Activated T-helper 2 cell treated with anti-CD3 and anti-CD28 coated beads, Interferon-gamma antibody, Interleukin-2, Interleukin-4, amounts not matched to agents 10 μg/mL and 5 μg/mL and 100 μg/mL, durations not matched to agents 14 hours and 24 hours and 36 hours (primary cell): ENCODE measurements around the gene MS4A10. TPM values are rescaled to one million over a fixed set of nuclear protein-coding genes. Genes with fewer than 3 reads are reported as not detected.

Experiments
- DNase-seq: peaks from one replicate; pipeline ENCODE4 v3.0.0; 2021; ENCODE audit warnings: low spot score
- H3K27ac Mint-ChIP-seq: one replicate; pipeline ENCODE4 v1.8.0; 2021; ENCODE audit warnings: mixed read lengths
- H3K27me3 Mint-ChIP-seq: one replicate; pipeline ENCODE4 v1.8.0; 2021; ENCODE audit warnings: low read depth, mixed read lengths
- H3K36me3 Mint-ChIP-seq: one replicate; pipeline ENCODE4 v1.8.0; 2021; ENCODE audit warnings: low read depth, mixed read lengths
- H3K4me1 Mint-ChIP-seq: one replicate; pipeline ENCODE4 v1.8.0; 2021; ENCODE audit warnings: low read depth, mixed read lengths
- H3K4me3 Mint-ChIP-seq: one replicate; pipeline ENCODE4 v1.8.0; 2021; ENCODE audit warnings: low read depth, mild to moderate bottlenecking, moderate library complexity, mixed read lengths
- H3K9me3 Mint-ChIP-seq: one replicate; pipeline ENCODE4 v1.8.0; 2021; ENCODE audit warnings: mixed read lengths
- intact Hi-C: fragments of 100-400 bp; cut with micrococcal nuclease; formaldehyde crosslinking; loops from one replicate; pipeline ENCODE4 v1.15.1; 2023
- total RNA-seq: library from RNA; stranded (reverse); gene quantifications from 2 replicates; pipeline ENCODE4 v1.2.3, GENCODE V29; 2022

MS4A10 gene
- total RNA-seq, 1 donor from 2014 or later, result not detected

GRCh38 chr11:60769811-60770210, 15.3 kb upstream of the MS4A10 start:
- Mint-ChIP-seq H3K9me3 (no peaks in the 10 kb centered on the region), H3K27me3 (peaks cover 4% of the 10 kb centered on the region), H3K36me3 (no peaks in the 10 kb centered on the region), H3K4me3 (no peak overlapping the region), H3K27ac (no peak overlapping the region), H3K4me1 (peaks cover 6% of the 10 kb centered on the region)
- intact Hi-C loops, result no loop called here
- DNase-seq, result no peak

- no peak for DNase-seq
- H3K4me1 Mint-ChIP-seq, result peaks cover 3% of the 10 kb centered on the region
- no peaks in the 10 kb centered on the region for H3K9me3 Mint-ChIP-seq
- H3K4me3 Mint-ChIP-seq, result no peak overlapping the region
- intact Hi-C loops, result no loop called here
- H3K36me3 Mint-ChIP-seq, result no peaks in the 10 kb centered on the region
- H3K27ac Mint-ChIP-seq, result no peak overlapping the region
- H3K27me3 Mint-ChIP-seq, result peaks cover 7% of the 10 kb centered on the region
Observed at GRCh38 chr11:60771146-60771545, 14.0 kb upstream of the MS4A10 start.

- peaks cover 6% of the 10 kb centered on the region for H3K27me3 Mint-ChIP-seq
- no peak for DNase-seq
- H3K9me3 Mint-ChIP-seq, result no peaks in the 10 kb centered on the region
- no peaks in the 10 kb centered on the region for H3K36me3 Mint-ChIP-seq
- intact Hi-C loops, result no loop called here
- no peak overlapping the region for H3K4me3 Mint-ChIP-seq
- H3K4me1 Mint-ChIP-seq, result peaks cover 3% of the 10 kb centered on the region
- H3K27ac Mint-ChIP-seq, result no peak overlapping the region
Observed at GRCh38 chr11:60771879-60772525, 13.1 kb upstream of the MS4A10 start.

GRCh38 chr11:60772666-60773065, 12.5 kb upstream of the MS4A10 start:
- no peak for DNase-seq
- Mint-ChIP-seq H3K4me3 (no peak overlapping the region), H3K36me3 (no peaks in the 10 kb centered on the region), H3K4me1 (peaks cover 3% of the 10 kb centered on the region), H3K27me3 (peaks cover 10% of the 10 kb centered on the region), H3K27ac (no peak overlapping the region), H3K9me3 (no peaks in the 10 kb centered on the region)
- intact Hi-C loops, result no loop called here

- Mint-ChIP-seq H3K4me1 (peaks cover 3% of the 10 kb centered on the region), H3K27ac (no peak overlapping the region), H3K9me3 (no peaks in the 10 kb centered on the region), H3K4me3 (no peak overlapping the region), H3K27me3 (peaks cover 20% of the 10 kb centered on the region), H3K36me3 (no peaks in the 10 kb centered on the region)
- DNase-seq, result no peak
- intact Hi-C loops, result loop anchor here (1.0 to 5.0 kb wide), 2 partner anchors 113 to 1217 kb away; no protein-coding TSS in a partner anchor
Observed at GRCh38 chr11:60774726-60775125, 10.4 kb upstream of the MS4A10 start.

GRCh38 chr11:60775420-60775961, 9.6 kb upstream of the MS4A10 start:
- Mint-ChIP-seq H3K9me3 (no peaks in the 10 kb centered on the region), H3K4me1 (peaks cover 3% of the 10 kb centered on the region), H3K36me3 (no peaks in the 10 kb centered on the region), H3K27ac (no peak overlapping the region), H3K4me3 (no peak overlapping the region), H3K27me3 (peaks cover 20% of the 10 kb centered on the region)
- peak; percentile 76 for DNase-seq
- intact Hi-C loops, result loop anchor here (1.0 to 5.0 kb wide), 2 partner anchors 112 to 1218 kb away; no protein-coding TSS in a partner anchor

- Mint-ChIP-seq H3K9me3 (no peaks in the 10 kb centered on the region), H3K27ac (no peak overlapping the region), H3K4me3 (no peak overlapping the region), H3K36me3 (no peaks in the 10 kb centered on the region), H3K4me1 (peaks cover 3% of the 10 kb centered on the region), H3K27me3 (peaks cover 20% of the 10 kb centered on the region)
- DNase-seq, result no peak
- intact Hi-C loops, result loop anchor here (5.0 kb wide), 1 partner anchor 1219 kb away; no protein-coding TSS in a partner anchor
Observed at GRCh38 chr11:60776167-60776566, 9.0 kb upstream of the MS4A10 start.

- Mint-ChIP-seq H3K27me3 (peaks cover 20% of the 10 kb centered on the region), H3K4me3 (no peak overlapping the region), H3K4me1 (peaks cover 3% of the 10 kb centered on the region), H3K9me3 (no peaks in the 10 kb centered on the region), H3K27ac (no peak overlapping the region), H3K36me3 (no peaks in the 10 kb centered on the region)
- no peak for DNase-seq
- intact Hi-C loops, result loop anchor here (5.0 kb wide), 1 partner anchor 1220 kb away; no protein-coding TSS in a partner anchor
Observed at GRCh38 chr11:60777106-60777505, 8.0 kb upstream of the MS4A10 start.

GRCh38 chr11:60777572-60777971, 7.6 kb upstream of the MS4A10 start:
- Mint-ChIP-seq H3K4me3 (no peak overlapping the region), H3K27ac (no peak overlapping the region), H3K27me3 (peaks cover 20% of the 10 kb centered on the region), H3K9me3 (no peaks in the 10 kb centered on the region), H3K36me3 (no peaks in the 10 kb centered on the region), H3K4me1 (peaks cover 3% of the 10 kb centered on the region)
- intact Hi-C loops, result loop anchor here (5.0 kb wide), 1 partner anchor 1220 kb away; no protein-coding TSS in a partner anchor
- no peak for DNase-seq

GRCh38 chr11:60780065-60780464, 5.1 kb upstream of the MS4A10 start:
- Mint-ChIP-seq H3K4me1 (no peaks in the 10 kb centered on the region), H3K36me3 (no peaks in the 10 kb centered on the region), H3K27ac (no peak overlapping the region), H3K4me3 (no peak overlapping the region), H3K9me3 (no peaks in the 10 kb centered on the region), H3K27me3 (peaks cover 17% of the 10 kb centered on the region)
- intact Hi-C loops, result no loop called here
- no peak for DNase-seq

GRCh38 chr11:60780774-60781173, 4.4 kb upstream of the MS4A10 start:
- H3K27me3 Mint-ChIP-seq, result peaks cover 14% of the 10 kb centered on the region
- no peaks in the 10 kb centered on the region for H3K9me3 Mint-ChIP-seq
- H3K4me1 Mint-ChIP-seq, result no peaks in the 10 kb centered on the region
- DNase-seq, result no peak
- H3K27ac Mint-ChIP-seq, result no peak overlapping the region
- intact Hi-C loops, result no loop called here
- H3K36me3 Mint-ChIP-seq, result no peaks in the 10 kb centered on the region
- no peak overlapping the region for H3K4me3 Mint-ChIP-seq

GRCh38 chr11:60781286-60781980, 3.7 kb upstream of the MS4A10 start:
- peaks cover 14% of the 10 kb centered on the region for H3K27me3 Mint-ChIP-seq
- H3K36me3 Mint-ChIP-seq, result no peaks in the 10 kb centered on the region
- intact Hi-C loops, result no loop called here
- no peak overlapping the region for H3K4me3 Mint-ChIP-seq
- no peak for DNase-seq
- H3K27ac Mint-ChIP-seq, result no peak overlapping the region
- no peaks in the 10 kb centered on the region for H3K9me3 Mint-ChIP-seq
- H3K4me1 Mint-ChIP-seq, result no peaks in the 10 kb centered on the region

- Mint-ChIP-seq H3K36me3 (no peaks in the 10 kb centered on the region), H3K4me1 (no peaks in the 10 kb centered on the region), H3K4me3 (no peak overlapping the region), H3K27me3 (peaks cover 14% of the 10 kb centered on the region), H3K27ac (no peak overlapping the region), H3K9me3 (no peaks in the 10 kb centered on the region)
- intact Hi-C loops, result no loop called here
- no peak for DNase-seq
Observed at GRCh38 chr11:60781981-60782316, 3.2 kb upstream of the MS4A10 start.
